Islet precursor cell (in vitro differentiated cells): ENCODE measurements around the gene DUSP8.
A peak's percentile ranks its signal among the peaks of the same experiment; 100 is the strongest.

Source experiments
- DNase-seq: peaks from one replicate; pipeline ENCODE4 v3.0.0-alpha.2; 2018

DUSP8 gene

DNA sequence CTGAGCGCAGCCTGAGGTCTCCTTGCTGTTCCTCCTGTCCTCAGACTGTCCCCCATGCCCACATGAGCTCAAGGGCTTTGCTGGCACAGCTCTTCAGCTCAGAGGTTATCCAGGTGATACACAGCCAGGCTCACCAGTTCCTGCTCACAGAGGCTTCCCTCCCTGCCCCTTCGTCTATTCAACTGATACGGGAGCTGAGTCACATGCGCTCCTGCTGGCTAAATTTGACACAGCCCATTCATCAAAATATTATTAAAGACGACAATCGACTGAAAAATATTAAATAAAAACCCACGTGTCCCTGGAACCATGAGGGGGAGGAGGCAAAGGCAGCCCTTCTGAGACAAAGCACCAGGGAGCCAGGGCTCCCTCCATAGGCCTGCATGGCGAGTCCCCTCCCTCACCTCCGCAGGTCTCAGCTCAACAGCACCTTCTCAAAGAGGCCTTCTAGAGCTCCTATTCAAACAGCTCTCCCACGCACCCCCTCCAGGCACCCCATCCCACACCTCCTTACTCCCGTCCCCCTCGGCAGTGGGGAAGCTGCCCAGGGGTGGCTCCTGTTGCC, 40.5 kb downstream of the DUSP8 start:
- DNase-seq = no peak

DNA sequence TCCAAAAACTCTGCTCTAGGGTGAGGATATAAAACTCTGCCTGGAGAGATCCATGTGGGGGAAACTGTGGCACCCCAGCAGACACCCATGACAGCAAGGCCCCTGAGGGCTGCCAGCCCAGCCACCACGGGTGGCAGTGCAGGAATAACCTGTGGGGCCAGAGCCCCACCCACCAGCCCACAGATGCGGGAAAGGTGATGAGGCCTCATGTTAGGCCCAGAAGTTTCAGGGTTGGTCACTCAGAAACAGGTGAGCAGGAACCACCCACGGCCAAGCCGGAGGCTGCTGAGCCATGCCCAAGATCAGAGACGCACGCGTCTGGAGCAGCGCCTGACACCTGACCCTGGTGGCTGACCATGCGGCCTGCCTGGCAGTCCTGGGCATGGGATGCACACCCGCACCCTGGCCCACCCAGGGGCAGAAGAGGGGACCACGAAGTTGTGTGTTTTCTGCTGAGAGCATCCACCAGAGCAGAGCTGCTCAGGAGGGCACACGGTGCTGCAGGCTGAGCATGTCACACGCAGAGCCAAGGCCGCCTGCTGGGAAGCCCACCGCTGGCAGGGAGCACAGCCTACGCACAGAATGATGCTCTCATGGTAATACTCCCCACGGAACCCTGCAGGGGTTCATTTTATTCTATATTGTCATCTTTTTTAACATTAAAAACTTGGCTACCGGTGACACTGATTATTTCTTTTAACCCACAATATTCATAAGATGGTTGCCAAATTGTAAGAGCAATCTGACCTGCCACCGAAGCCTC, 41.2 kb downstream of the DUSP8 start:
- no peak for DNase-seq

DNA sequence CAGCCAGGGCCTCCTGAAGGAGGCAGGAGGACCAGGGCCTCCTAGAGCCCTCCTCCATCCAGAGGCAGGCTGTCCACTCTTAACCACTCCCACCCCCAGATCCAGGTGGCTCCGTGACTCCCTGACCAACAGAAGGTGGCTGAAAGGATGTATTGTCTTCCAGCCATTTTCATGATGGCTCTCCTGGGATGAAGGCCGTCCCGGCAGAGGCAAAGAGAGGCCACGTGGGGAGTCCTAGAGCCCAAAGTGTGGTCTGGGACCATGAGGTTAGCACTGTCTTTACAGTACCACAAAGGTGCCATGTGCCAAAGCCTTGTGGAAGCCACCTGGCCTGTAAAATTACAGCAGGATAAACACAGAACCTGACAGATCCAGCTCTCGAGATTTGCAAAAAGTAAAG, 42.3 kb downstream of the DUSP8 start:
- no peak for DNase-seq

GRCh38 chr11:1529286-1529685, 42.8 kb downstream of the DUSP8 start:
- no peak for DNase-seq

GRCh38 chr11:1528710-1529109, 43.4 kb downstream of the DUSP8 start:
- DNase-seq = no peak

DNA sequence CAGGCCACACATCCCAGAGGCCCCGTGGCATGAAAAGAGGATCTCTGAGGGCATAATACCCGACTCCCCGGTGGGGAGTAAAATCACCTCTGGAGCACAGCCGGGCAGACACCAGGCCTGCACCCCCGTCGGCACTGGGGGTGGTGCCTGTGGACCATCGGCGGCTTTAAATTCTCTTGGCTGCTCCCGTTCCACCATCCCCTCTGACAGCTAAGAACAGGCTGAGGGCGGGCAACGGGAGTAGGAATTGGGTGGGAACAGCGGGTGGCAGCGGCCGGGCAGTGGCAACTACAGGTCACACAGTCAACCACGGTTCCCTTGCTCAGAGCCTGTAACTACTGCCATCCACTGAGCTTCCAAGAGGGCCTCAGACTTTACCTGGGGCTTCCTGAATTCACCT, 45.3 kb downstream of the DUSP8 start:
- no peak for DNase-seq

GRCh38 chr11:1523779-1524178, 48.3 kb downstream of the DUSP8 start:
- DNase-seq = no peak

- no peak for DNase-seq
Measured at GRCh38 chr11:1523077-1523476, 49.0 kb downstream of the DUSP8 start.

DNA sequence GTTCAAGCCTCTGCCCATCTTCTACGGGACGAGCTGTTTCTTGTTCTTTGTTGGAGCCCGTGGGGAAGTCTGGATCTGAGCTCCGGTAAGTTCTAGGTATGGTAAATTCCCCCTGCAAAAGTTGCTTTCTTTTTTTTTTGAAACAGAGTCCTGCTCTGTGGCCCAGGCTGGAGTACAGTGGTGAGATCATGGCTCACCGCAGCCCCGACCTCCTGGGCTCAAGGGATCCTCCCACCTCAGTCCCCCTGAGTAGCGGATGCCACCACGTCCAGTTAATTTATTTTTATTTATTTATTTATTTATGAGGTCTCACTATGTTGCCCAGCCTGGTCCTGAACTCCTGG, 50.0 kb downstream of the DUSP8 start:
- DNase-seq = no peak

DNA sequence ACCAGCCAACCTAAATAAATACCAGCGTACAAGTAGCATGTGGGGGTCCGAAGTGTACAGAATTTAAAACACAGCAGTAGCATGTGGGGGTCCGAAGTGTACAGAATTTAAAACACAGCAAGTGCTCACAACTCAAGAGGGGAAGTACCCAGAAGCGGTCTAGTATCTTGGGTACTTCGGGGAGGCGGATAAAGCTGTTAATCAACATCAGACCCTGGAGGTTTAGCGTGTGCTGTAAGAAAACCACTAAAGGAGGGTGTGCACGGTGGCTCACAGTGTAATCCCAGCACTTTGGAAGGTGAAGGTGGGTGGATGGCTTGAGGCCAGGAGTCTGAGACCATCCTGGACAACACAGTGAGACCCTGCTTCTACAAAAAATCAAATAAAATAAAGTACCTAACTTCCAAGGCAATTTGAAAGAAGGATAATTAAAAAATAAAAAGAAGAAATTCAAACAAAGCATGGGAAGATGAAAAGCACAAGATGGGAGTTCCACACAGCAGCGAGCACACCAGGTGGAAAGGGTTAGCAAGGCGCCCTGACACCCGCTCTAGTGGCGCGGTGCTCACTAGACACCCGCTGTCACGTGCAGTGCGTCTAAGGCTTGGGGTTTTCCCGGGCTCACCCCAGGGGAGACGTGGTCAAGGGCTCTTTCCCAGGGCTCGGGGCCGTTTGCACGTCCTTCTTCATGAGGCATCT, 50.5 kb downstream of the DUSP8 start:
- no peak for DNase-seq

DNA sequence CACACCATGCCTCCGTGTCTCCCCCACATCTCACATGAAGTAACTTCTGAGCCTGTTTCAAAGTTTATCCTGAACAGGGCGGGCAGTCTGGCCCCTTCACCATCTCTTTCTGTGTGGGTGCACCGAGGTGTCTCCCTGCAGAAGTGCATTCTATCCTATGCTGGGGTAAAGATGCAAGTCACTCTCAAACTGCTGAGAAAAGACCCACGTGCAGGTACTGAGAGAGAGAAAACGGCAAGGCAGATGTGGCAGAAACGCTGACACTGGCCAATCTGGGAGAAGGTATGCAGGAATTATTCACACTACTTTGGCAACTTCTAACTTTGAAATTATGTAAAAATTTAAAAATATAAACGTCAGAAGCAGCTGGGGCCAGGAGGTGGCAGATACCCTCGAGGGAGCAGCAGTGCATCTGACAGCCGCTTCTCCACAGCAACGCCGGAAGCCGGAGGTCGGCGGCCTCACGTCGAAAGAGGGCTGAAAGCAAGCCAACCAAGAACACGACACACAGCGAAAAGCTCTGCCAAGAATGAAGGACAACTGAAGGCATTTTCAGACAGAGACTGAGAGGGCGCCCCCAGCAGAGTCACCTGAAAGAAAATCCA, 51.3 kb downstream of the DUSP8 start:
- no peak for DNase-seq

DNA sequence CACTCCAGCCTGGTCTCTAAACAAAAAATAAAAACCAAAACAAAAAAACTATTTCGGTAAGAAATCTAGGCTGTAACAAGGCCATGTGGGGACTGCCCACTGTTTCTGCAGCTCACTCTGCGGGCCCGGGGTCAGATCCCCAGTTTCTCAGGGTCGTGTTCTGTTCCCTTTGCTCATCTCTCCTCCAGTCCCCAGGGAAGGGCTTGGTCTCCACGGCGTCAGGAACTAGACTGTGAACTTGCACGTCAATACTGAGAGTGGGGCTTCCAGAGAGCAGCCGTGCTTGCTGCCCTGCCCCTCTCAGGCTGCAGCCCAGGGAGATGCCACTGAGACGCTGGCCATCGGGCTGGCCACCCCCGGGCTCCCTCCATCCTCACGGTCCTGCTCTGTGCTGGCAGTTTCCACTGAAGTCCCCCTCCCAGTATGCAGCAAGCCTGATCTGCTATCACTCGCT, 51.8 kb downstream of the DUSP8 start:
- DNase-seq = no peak

DNA sequence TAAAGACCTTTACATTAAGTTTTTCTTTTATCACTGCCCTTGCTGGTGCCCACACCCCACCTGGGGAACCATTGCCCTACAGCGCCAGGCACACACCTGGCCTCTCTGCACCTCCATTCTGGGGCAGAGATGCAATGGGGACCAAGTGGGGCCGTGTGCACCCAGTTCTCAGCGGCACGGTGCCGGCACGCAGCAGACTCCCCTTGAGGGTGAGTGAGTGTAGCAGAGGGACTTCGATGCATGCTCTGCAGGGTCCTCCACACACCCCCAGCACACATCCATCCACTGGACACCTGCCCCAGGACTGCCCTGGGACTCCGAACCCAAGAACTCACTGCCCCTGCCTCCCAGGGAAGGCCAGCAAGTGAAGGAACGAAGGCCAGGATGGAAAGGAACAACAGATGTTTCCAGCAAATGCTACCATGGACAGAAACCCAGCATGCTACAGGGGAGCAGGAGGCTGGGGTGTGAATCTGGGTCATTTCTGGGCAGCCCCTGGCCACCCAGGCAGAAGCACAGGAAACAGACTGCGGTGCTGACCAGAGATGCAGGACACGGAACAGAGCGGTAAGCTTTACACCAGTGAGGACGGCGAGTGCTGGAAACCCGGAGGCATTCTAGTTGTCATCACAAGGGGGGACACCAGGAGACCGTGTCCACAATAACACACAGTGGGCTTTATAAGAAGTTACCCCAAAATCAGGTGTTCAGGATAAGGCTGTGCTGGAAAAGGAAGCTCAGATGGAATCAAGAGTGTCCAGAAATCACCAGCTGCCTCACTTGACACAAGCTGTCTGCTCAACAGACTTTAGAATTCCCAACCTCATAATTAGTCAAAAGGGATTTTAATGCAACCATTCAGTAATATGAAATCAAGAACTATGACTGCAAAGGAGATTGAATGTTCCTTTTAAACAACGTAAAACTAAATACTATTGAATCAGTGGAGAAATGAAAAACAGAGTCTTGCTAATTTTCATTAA, 52.8 kb downstream of the DUSP8 start:
- no peak for DNase-seq

- DNase-seq = no peak
Measured at GRCh38 chr11:1518301-1518700, 53.8 kb downstream of the DUSP8 start.

DNA sequence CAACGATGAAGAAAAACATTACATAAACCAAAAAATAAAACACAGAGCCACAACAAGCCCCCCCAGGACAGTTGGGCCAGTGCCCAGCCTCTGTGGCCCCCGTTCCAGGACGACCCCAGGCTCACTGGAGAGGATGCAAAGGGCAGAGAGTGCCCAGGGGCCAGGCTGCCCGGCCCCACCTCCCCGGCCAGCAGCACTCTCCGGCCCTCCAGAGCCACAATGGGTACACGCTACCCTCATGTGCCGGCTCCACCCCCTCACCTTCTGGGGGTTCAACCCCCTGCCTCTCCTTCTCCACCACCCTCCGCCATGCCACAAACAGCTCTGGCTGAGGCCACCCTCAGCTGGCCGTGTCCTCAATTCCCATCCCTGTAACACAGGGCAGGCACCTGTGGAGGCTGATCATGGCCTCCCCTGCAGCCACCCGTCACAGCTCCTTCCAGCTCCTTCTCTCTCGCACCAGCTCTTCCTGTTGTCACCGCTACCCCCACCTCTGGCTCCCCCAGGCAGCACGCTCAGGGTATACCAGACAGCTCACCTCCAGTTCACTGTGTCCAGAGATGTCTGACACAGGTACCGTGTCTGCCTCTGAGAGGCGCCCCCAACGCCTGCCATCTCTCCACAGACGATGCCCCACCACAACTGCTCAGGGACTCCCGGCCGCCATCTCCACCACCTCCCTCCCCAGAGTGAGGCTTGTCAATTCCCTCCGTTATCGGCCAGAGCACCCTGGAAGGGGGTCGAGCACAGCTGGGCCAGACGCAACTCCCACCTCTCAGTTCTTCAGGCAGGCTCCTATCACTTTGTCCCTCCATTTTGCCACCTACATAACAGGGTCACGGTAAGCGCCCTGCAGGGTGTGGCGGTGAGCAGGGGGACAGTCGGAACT, 54.7 kb downstream of the DUSP8 start:
- no peak for DNase-seq

DNA sequence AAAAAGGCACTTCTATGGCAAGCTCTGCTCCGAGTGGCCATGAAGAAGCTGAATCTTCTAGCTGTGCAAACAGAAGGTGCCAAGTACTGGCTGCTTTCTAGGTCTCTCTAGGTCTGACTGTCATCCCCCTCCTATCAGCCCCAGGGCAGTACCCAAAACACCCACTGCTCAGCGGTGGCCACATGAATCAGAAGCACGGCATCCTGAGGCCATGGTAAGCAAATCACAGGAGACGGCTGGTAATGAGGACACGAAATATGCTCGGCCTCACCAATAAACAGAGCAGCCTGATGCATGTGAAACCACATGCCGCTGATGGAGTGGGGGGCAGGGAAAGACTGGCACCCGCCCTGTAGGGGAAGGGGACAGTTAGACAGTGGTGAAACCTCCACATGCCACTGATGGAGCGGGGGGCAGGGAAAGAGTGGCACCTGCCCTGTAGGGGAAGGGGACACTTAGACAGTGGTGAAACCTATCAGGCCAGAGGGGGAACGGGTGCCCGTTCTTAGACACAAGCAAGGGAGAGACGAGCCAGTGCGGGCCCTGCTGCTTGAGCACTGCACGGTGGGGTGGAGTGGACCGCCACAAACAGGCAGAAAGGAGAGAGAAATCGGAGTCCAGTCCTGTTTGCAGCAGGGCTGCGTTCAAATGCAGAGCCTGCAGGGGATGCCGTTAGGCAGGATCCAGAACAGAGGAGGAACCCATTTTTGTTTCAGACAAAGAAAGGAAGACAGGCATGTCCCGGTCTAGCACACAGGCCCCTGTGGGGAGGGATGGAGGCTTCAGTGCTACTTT, 55.6 kb downstream of the DUSP8 start:
- no peak for DNase-seq

DNA sequence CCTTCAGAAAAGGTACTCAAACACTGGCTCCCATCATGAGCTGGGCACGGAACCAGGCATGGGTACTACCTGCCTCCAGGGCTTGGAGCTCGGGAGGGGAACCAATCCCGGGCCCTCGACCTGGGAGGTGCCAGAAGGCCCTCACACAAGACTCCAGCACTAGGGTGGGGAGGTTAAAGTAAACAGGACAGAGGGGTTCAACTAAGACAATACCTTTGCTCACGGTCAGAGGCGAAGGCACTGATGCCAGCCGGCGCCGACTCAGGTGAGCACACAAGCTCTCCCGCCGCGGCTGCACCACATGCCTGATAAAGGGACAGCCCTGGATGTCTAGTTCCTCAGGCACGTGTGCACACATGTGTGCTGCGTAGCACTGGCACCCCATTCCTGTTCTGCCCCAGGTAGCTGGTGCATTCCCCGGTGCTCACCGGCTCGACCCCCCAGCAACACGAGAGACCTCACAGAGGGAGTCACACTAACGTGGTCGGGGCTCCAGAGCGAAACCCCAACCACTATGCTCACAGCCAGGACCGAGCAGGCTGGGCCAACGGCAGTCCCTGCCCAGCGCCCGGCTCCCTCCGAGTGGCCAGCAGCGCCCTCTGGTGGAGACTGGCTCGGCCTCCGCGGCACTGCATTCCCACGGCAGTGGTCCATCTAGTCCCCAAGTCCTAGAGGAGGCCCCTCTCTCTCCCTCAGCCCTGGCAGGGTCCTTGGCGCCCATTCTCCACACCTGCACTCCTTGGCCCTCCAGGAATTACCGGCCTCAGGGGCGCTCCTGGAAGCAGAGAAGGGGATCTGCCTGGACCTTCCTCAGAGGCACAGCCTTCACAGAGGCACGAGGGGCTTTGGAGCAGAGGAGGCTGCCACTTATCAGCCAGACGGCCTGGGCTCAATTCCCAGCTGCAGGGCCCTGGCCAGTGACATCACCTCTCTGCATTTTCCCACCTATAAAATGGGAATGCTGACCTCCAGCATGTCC, 56.7 kb downstream of the DUSP8 start:
- peak; percentile 86 for DNase-seq

DNA sequence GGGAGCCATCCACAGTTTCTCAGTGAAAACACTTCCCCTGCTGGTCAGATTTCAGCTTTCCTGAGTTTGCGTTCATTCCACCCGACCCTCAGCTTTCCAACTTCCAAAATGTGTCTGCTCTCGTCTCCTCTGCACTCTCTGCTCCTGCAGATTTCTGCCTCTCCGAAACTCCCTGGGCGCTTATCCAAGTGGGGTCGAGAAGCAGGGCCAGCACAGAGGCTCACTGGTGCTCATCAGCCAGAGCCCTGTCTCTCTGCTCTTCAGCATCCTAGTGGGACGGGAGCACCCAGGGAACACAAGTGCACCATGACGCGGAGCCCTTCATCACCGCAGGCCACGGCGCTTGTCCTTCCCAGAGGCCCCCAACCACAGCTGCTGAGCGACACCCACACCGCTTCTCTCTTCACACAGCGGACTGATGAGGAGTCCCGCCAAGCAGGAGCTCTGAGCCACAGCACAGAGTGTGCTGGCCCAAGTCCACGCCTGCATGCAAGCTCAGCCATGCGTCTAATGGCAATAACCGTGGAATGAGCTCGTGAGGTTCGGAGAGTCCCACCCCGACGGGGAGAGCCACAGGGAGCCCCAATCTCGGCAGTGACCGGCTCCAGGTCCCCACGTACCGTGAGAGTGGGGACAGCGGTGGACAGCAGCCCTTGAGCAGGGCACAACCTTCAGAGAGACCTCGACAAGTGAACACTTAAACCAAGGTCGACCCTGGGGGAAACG, 57.6 kb downstream of the DUSP8 start:
- no peak for DNase-seq
